LNCaP clone FGC (cell line): ENCODE measurements around the gene METTL23.
"Not testable (repeated sequence)": the region's sequence is repeated elsewhere in the genome, so short reads cannot be mapped to it uniquely, and the experiment has no call there.

ENCODE experiments used
- DNase-seq: peaks from one replicate; pipeline ENCODE4 v3.0.0-alpha.2; 2011; ENCODE audit warnings: low read depth
- H3K4me3 ChIP-seq: 2 replicates; pipeline ENCODE4 v1.5.1; 2011; ENCODE audit warnings: mild to moderate bottlenecking, low read depth, low read length, control low read depth
- CTCF ChIP-seq: IDR thresholded peaks from 2 replicates; pipeline ENCODE4 v1.5.1; 2012; ENCODE audit warnings: mild to moderate bottlenecking; ENCODE audit not compliant: control insufficient read depth, insufficient read depth; ENCODE audit errors: extremely low read depth

METTL23 gene

GRCh38 chr17:76702941-76703637 lies 23.6 kb upstream of the METTL23 start:
- no peak for DNase-seq

GRCh38 chr17:76704805-76705204 lies 21.8 kb upstream of the METTL23 start:
- DNase-seq = no peak
- H3K4me3 ChIP-seq = no peak overlapping the region
- no peak for TF ChIP-seq CTCF

More at GRCh38 chr17:76702941-76703637, 23.6 kb upstream of the METTL23 start:
- no peak overlapping the region for H3K4me3 ChIP-seq
- TF ChIP-seq CTCF = no peak

GRCh38 chr17:76706817-76707216 lies 19.8 kb upstream of the METTL23 start:
- no peak for TF ChIP-seq CTCF
- H3K4me3 ChIP-seq = no peak overlapping the region
- DNase-seq = no peak

GRCh38 chr17:76707985-76708807 lies 18.4 kb upstream of the METTL23 start:
- no peak overlapping the region for H3K4me3 ChIP-seq
- DNase-seq = no peak

GRCh38 chr17:76709077-76709950 lies 17.3 kb upstream of the METTL23 start:
- TF ChIP-seq CTCF = no peak
- no peak for DNase-seq
- H3K4me3 ChIP-seq = no peak overlapping the region

More at GRCh38 chr17:76707985-76708807, 18.4 kb upstream of the METTL23 start:
- no peak for TF ChIP-seq CTCF

GRCh38 chr17:76709951-76710862 lies 16.4 kb upstream of the METTL23 start:
- H3K4me3 ChIP-seq, DNase-seq: not testable (repeated sequence)
